AG09319 (cell line): Measurements from ENCODE around the gene PGD.

Source experiments
- DNase-seq: peaks from one replicate; pipeline ENCODE4 v3.0.0-alpha.2; 2010; ENCODE audit warnings: low read depth; ENCODE audit errors: extremely low read depth
- TF ChIP-seq, protein P1 (sequence below): IDR thresholded peaks from 2 replicates; pipeline ENCODE4 v1.5.1; 2011; ENCODE audit warnings: low read depth, mild to moderate bottlenecking, inconsistent platforms, low read length, moderate library complexity

Gene PGD

DNA sequence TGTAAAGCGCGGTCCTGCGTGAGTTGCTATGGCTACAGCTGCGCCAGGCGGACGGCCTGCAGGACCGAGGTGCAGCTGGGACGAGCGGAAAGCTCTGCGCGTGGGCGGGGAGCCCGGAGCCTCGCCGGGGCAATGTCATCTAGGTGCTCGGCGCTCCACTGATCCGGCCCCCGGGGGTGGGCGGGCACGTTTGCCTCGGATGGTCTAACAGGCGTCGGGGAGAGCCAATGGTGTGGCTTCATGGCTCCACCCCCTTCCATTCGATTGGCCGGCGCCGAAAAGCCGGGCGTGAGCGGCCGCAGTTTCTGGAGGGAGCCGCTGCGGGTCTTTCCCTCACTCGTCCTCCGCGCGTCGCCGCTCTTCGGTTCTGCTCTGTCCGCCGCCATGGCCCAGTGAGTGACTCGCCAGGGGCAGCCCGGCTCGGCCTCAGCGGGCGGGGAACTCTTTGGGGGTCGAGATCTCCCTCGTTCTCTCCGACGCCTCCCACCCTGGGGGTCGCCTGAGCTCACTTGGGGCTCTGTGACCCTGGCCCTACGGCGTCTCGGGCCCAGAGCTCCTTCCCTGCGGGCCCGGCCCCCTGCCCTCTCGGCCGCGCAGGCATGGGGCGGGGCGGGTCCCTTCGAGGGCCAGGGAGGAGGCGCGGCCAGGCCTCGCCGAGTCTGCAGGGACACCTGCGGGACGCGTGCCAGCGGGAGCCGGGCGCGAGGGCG, at the start of gene PGD:
Gene PGD, plus strand, starts transcription at position 331 of the 710 bp plus-strand sequence. Its CDS starts 54 bp downstream, at position 385.
- TF ChIP-seq, protein P1, sequence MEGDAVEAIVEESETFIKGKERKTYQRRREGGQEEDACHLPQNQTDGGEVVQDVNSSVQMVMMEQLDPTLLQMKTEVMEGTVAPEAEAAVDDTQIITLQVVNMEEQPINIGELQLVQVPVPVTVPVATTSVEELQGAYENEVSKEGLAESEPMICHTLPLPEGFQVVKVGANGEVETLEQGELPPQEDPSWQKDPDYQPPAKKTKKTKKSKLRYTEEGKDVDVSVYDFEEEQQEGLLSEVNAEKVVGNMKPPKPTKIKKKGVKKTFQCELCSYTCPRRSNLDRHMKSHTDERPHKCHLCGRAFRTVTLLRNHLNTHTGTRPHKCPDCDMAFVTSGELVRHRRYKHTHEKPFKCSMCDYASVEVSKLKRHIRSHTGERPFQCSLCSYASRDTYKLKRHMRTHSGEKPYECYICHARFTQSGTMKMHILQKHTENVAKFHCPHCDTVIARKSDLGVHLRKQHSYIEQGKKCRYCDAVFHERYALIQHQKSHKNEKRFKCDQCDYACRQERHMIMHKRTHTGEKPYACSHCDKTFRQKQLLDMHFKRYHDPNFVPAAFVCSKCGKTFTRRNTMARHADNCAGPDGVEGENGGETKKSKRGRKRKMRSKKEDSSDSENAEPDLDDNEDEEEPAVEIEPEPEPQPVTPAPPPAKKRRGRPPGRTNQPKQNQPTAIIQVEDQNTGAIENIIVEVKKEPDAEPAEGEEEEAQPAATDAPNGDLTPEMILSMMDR, result no peak
- DNase-seq, result peak; percentile 94

DNA sequence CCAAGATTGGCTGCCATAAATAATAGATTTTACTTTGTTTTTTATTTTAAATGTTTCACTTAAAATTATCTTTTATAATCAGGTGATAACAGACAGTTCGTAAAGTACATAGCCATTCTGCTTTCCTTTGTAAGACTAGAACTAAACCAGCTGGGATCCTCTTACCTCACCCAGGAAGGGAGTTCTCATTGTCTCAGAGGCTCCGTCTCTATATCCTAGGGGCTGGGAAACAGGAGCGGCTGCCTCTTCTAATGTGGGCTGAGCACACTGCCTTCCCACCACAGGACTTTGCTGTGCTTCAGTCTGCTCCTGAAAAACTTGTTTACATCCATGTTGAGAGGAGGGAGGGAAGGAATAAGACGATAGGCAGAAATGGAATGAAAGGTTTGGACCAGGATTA, 45.6 kb upstream of the PGD start:
- TF ChIP-seq, protein P1, result no peak
- DNase-seq, result no peak

GRCh38 chr1:10353693-10354092, 45.2 kb upstream of the PGD start:
- TF ChIP-seq, protein P1, result no peak
- DNase-seq, result no peak

GRCh38 chr1:10360045-10360444, 38.8 kb upstream of the PGD start:
- TF ChIP-seq, protein P1, result no peak
- no peak for DNase-seq

GRCh38 chr1:10361515-10361914, 37.3 kb upstream of the PGD start:
- no peak for DNase-seq
- TF ChIP-seq, protein P1, result no peak

DNA sequence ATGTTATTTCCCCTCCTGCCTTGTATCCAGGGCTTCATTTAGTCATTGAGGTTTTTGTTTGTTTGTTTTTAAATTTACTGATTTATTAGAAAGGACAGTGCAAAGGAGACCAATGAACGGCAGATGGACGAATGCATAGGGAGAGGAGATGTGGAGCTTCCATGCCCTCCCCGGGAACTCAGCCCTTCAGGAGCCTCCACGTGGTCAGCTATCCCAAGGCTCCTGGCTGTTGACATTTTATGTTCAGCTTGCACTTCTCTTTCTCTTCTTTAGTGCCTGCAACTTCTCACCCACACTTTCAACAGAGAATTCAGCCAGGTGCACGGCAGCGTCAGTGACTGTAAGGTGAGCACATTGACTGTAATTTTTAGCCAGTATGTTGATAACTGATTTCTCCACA, 30.7 kb upstream of the PGD start:
- TF ChIP-seq, protein P1, result no peak

DNA sequence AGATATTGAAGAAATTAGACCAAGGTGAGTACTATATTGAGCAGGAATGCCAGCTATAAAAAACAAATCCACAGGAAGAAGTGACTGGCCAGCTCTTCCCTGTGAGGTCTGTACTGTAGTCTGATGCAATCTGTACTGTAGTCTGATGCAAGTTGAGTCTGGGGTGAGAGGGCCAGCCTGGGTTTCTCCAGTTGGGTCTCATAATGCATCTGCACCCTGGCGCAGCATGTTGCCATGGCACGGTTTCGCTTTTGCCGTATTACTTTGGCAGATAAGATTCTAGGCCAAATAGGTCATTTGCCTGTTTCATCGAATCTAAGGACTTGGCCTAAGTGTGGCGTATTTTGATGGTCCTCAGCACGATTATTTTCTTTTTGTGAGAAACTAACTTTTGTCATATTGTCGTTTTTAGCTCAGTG, 24.4 kb upstream of the PGD start:
- DNase-seq, result no peak
- TF ChIP-seq, protein P1, result no peak

More for the DNA sequence above, 30.7 kb upstream of the PGD start:
- DNase-seq, result no peak
